H1 (cell line): ENCODE measurements around the gene PRR5L. TPM values are rescaled to one million over a fixed set of nuclear protein-coding genes. Genes with fewer than 3 reads are reported as not detected.

Experiments
- CTCF ChIA-PET: fragments of 300-600 bp; sonication (Branson Sonifier 250); formaldehyde crosslinking; loops from one replicate; lab custom pipeline; 2021; ENCODE audit not compliant: partially characterized antibody; lab: Charles Lee
- POLR2A ChIA-PET: fragments of 300-600 bp; sonication (Branson Sonifier 250); formaldehyde crosslinking; loops from one replicate; lab custom pipeline; 2021; ENCODE audit warnings: inconsistent platforms; ENCODE audit not compliant: partially characterized antibody; lab: Charles Lee
- DNase-seq, 2 experiments: peaks; one replicate each; pipeline versions ENCODE4 v3.0.0 to v3.0.0-alpha.2; 2010 to 2022; ENCODE audit warnings: low spot score in 2 of 2, low read depth in 1 of 2, mixed read lengths in 1 of 2
- FAIRE-seq: peaks from 2 replicates; lab custom pipeline; 2011; peaks lifted over from hg19 to GRCh38; lab: Jason Lieb, UNC
- H2AFZ ChIP-seq: 2 replicates; pipeline ENCODE4 v1.8.1; 2012; ENCODE audit warnings: low read length, inconsistent platforms
- H2AK5ac ChIP-seq: 2 replicates; pipeline ENCODE4 v1.6.1; 2013; ENCODE audit warnings: low read depth, low read length
- H2BK120ac ChIP-seq: replicated peaks from 2 replicates; pipeline ENCODE3; 2013; ENCODE audit warnings: low read depth, low read length, inconsistent platforms
- H2BK12ac ChIP-seq: 2 replicates; pipeline ENCODE4 v1.6.1; 2013; ENCODE audit warnings: low read depth, low read length
- H2BK15ac ChIP-seq: 2 replicates; pipeline ENCODE4 v1.6.1; 2013; ENCODE audit warnings: low read length
- H2BK20ac ChIP-seq: 2 replicates; pipeline ENCODE4 v1.6.1; 2013; ENCODE audit warnings: low read length
- H2BK5ac ChIP-seq: 2 replicates; pipeline ENCODE4 v1.6.1; 2013; ENCODE audit warnings: low read depth, low read length
- H3K14ac ChIP-seq: 2 replicates; pipeline ENCODE4 v1.6.1; 2013; ENCODE audit warnings: inconsistent platforms; ENCODE audit not compliant: insufficient read length
- H3K18ac ChIP-seq: 2 replicates; pipeline ENCODE4 v1.6.1; 2013; ENCODE audit warnings: low read length; ENCODE audit errors: extremely low read depth
- H3K23ac ChIP-seq: 2 replicates; pipeline ENCODE4 v1.6.1; 2013; ENCODE audit warnings: inconsistent platforms; ENCODE audit not compliant: insufficient read length
- H3K23me2 ChIP-seq: 2 replicates; pipeline ENCODE4 v1.6.1; 2013; ENCODE audit warnings: low read depth, low read length
- H3K27ac ChIP-seq: 2 replicates; pipeline ENCODE4 v1.6.1; 2011; ENCODE audit warnings: low read depth, low read length, inconsistent platforms
- H3K27me3 ChIP-seq, 4 experiments: replicated peaks in 1 of 4; 1 replicate in 1 of 4; 2 replicates in 3 of 4; pipeline versions ENCODE4 v1.6.1 to v1.8.1; 2011 to 2013; ENCODE audit warnings: low read length in 3 of 4, mild to moderate bottlenecking in 3 of 4, inconsistent platforms in 2 of 4, mixed read lengths in 2 of 4, moderate library complexity in 1 of 4; ENCODE audit not compliant: control insufficient read depth in 3 of 4, insufficient read depth in 3 of 4; ENCODE audit errors: extremely low read depth in 1 of 4
- H3K36me3 ChIP-seq, 4 experiments: 2 replicates each; pipeline versions ENCODE4 v1.6.1 to v1.8.1; 2011 to 2013; ENCODE audit warnings: mild to moderate bottlenecking in 4 of 4, low read length in 3 of 4, moderate library complexity in 2 of 4, control low read depth in 1 of 4, inconsistent platforms in 1 of 4; ENCODE audit not compliant: insufficient read depth in 4 of 4, control insufficient read depth in 2 of 4
- H3K4ac ChIP-seq: replicated peaks from 2 replicates; pipeline ENCODE3; 2013; ENCODE audit warnings: low read length, low read depth, mixed read lengths, inconsistent platforms; ENCODE audit not compliant: insufficient read length
- H3K4me1 ChIP-seq, 4 experiments: replicated peaks in 1 of 4; 1 replicate in 1 of 4; 2 replicates in 3 of 4; pipeline versions ENCODE4 v1.6.1 to v1.8.1; 2011 to 2013; ENCODE audit warnings: low read length in 3 of 4, inconsistent platforms in 2 of 4, mixed read lengths in 1 of 4; ENCODE audit not compliant: insufficient read depth in 4 of 4, control insufficient read depth in 3 of 4
- H3K4me2 ChIP-seq, 2 experiments: 2 replicates each; pipeline versions ENCODE4 v1.6.1 to v1.8.1; 2011 to 2013; ENCODE audit warnings: low read depth in 2 of 2, low read length in 2 of 2, control low read depth in 1 of 2, inconsistent platforms in 1 of 2, mild to moderate bottlenecking in 1 of 2; ENCODE audit not compliant: insufficient read depth in 1 of 2
- H3K4me3 ChIP-seq, 4 experiments: fragments of 200-600, 300-600 bp in 1 of 4; sonication (generic), shearing (Covaris generic), sonication (Bioruptor Twin) in 1 of 4; 2 replicates each; pipeline versions ENCODE4 v1.5.1 to v1.8.1; 2011 to 2016; ENCODE audit warnings: low read length in 4 of 4, low read depth in 3 of 4, control low read depth in 2 of 4, inconsistent platforms in 2 of 4, mild to moderate bottlenecking in 2 of 4, mixed read lengths in 1 of 4, moderate library complexity in 1 of 4; ENCODE audit not compliant: insufficient read depth in 2 of 4; ENCODE audit errors: extremely low read depth in 1 of 4
- H3K56ac ChIP-seq: replicated peaks from 2 replicates; pipeline ENCODE3; 2013; ENCODE audit warnings: low read depth, mild to moderate bottlenecking, mixed read lengths, low read length, inconsistent platforms; ENCODE audit not compliant: insufficient read length
- H3K79me1 ChIP-seq: 2 replicates; pipeline ENCODE4 v1.6.1; 2013; ENCODE audit warnings: low read depth, low read length, control low read depth
- H3K79me2 ChIP-seq, 2 experiments: 2 replicates each; pipeline versions ENCODE4 v1.6.1 to v1.8.1; 2012 to 2013; ENCODE audit warnings: low read length in 2 of 2, mild to moderate bottlenecking in 2 of 2, inconsistent platforms in 1 of 2; ENCODE audit not compliant: insufficient read depth in 2 of 2, control insufficient read depth in 1 of 2
- H3K9ac ChIP-seq, 4 experiments: replicated peaks in 1 of 4; 1 replicate in 1 of 4; 2 replicates in 3 of 4; pipeline versions ENCODE4 v1.6.1 to v1.8.1; 2011 to 2013; ENCODE audit warnings: low read depth in 3 of 4, low read length in 3 of 4, control low read depth in 2 of 4, mild to moderate bottlenecking in 2 of 4, moderate library complexity in 2 of 4, inconsistent platforms in 1 of 4; ENCODE audit errors: extremely low read depth in 1 of 4
- H3K9me3 ChIP-seq, 2 experiments: 2 replicates each; pipeline versions ENCODE4 v1.6.1 to v1.8.1; 2012 to 2013; ENCODE audit warnings: mild to moderate bottlenecking in 2 of 2, moderate library complexity in 2 of 2, control low read depth in 1 of 2, inconsistent platforms in 1 of 2, low read depth in 1 of 2, low read length in 1 of 2, mixed read lengths in 1 of 2; ENCODE audit not compliant: insufficient read depth in 2 of 2
- H4K20me1 ChIP-seq, 2 experiments: replicated peaks in 1 of 2; 2 replicates each; pipeline versions ENCODE3 to v1.8.1; 2011 to 2013; ENCODE audit warnings: inconsistent platforms in 2 of 2, low read length in 2 of 2, mild to moderate bottlenecking in 1 of 2; ENCODE audit not compliant: insufficient read depth in 2 of 2, control insufficient read depth in 1 of 2
- H4K5ac ChIP-seq: 2 replicates; pipeline ENCODE4 v1.6.1; 2013; ENCODE audit warnings: low read length, low read depth, mixed read lengths, inconsistent platforms; ENCODE audit not compliant: insufficient read length
- H4K8ac ChIP-seq: 2 replicates; pipeline ENCODE4 v1.8.0; 2013; ENCODE audit warnings: mild to moderate bottlenecking, moderate library complexity, low read length, inconsistent platforms; ENCODE audit not compliant: insufficient read depth; ENCODE audit errors: extremely low read depth
- H4K91ac ChIP-seq: replicated peaks from 2 replicates; pipeline ENCODE3; 2013; ENCODE audit warnings: low read length, mixed read lengths, inconsistent platforms; ENCODE audit not compliant: insufficient read length
- ATF2 ChIP-seq: IDR thresholded peaks from 2 replicates; pipeline ENCODE4 v1.6.1; 2012; ENCODE audit warnings: low read length, inconsistent platforms
- KDM4A ChIP-seq: IDR thresholded peaks from one replicate; pipeline ENCODE4 v1.7.1; 2012; ENCODE audit warnings: low read depth, mild to moderate bottlenecking, moderate library complexity, low read length, inconsistent platforms; ENCODE audit not compliant: severe bottlenecking
- ZNF274 ChIP-seq: IDR thresholded peaks from 2 replicates; pipeline ENCODE4 v1.7.0; 2012; ENCODE audit warnings: low read length, borderline replicate concordance; ENCODE audit errors: extremely low read depth
- WGBS, 2 experiments: shearing (Covaris generic) in 1 of 2; methylation state at CpG; one replicate each; pipeline versions ENCODE4 v1.1.6 to v1.1.7; 2013 to 2015; ENCODE audit warnings: low lambda C conversion rate in 2 of 2, mixed read lengths in 2 of 2, inconsistent platforms in 1 of 2, low coverage in 1 of 2, missing lambda C conversion rate in 1 of 2; ENCODE audit not compliant: insufficient replicate concordance in 2 of 2, insufficient coverage in 1 of 2, insufficient read length in 1 of 2; ENCODE audit errors: extremely low coverage in 1 of 2, missing lambda C conversion rate in 1 of 2; 5-methylcytosine and 5-hydroxymethylcytosine counted together
- polyA plus RNA-seq, 7 experiments: library from polyadenylated mRNA; depleted of rRNA in 3 of 7; stranded (reverse) in 5 of 7; unstranded in 2 of 7; fragments of >200 nt in 5 of 7; fragments of 200-250 nt in 2 of 7; gene quantifications; 1 replicate in 5 of 7; 2 replicates in 1 of 7; 4 replicates in 1 of 7; pipeline versions ENCODE4 v1.2.1 to v1.2.3, GENCODE V29; 2011 to 2013; ENCODE audit warnings: missing spikeins in 2 of 7, mixed read lengths in 2 of 7
- total RNA-seq: library from RNA; stranded (reverse); fragmentation: NEBNext Ultra II Directional; extraction: Animal tissue kit (Norgen Biotek cat#: 25700); gene quantifications from 2 replicates; pipeline ENCODE4 v1.2.1, GENCODE V29; 2021

The PRR5L gene
- total and polyA plus RNA-seq, 2 of the 8 experiments (the other 6 are each of a cell fraction or from before 2014, with no cell fraction given), result 6.6 to 10.1 TPM

DNA sequence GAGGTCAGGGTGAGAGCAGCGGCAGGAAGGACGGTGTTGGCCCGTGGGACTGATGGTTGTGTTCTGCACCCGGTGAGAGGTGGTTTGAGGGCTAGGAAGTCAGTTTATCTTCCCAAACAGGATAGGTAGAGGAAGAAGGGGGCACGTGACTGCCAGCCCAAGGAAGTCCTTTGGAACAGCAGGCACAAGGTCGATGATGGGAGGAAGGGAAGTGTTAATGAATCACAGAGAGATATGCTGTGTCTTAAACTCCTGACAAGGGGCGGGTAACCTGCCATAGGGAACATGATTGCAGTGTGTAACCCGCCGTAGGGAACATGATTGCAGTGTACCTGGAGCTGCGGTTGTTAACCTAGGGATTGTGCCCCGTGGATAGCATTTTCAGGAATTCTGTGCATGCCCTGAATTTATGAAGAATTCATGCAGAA is 49.0 kb downstream of the PRR5L start:
- Histone ChIP-seq H3K36me3 (no peaks in the 10 kb centered on the region), H3K23me2 (peaks cover 1% of the 10 kb centered on the region; the same call in 1 of the 2 replicates), H2BK12ac (no peak overlapping the region; the same call in 1 of the 2 replicates), H3K23ac (no peak overlapping the region), H4K5ac (no peak overlapping the region), H3K79me2 (no peaks in the 10 kb centered on the region), H3K9me3 (no peaks in the 10 kb centered on the region), H3K79me1 (no peaks in the 10 kb centered on the region), H3K14ac (no peak overlapping the region), H3K4ac (no peak overlapping the region), H2AFZ (no peak overlapping the region), H2BK20ac (no peak overlapping the region), H2AK5ac (no peak overlapping the region), H3K4me1 (peaks cover 0 to 5% (median 0%) of the 10 kb centered on the region in 4 experiments; a peak in 1 of 7 replicates), H4K20me1 (peaks cover 0 to under 1% of the 10 kb centered on the region in 2 experiments), H2BK5ac (0 out of 2 replicates have a peak overlapping the region, but pooled peaks have one; percentile 25), H3K56ac (no peak overlapping the region), H3K4me3 (no peak overlapping the region), H3K18ac (no peak overlapping the region), H3K9ac (no peak overlapping the region), H2BK120ac (no peak overlapping the region), H4K91ac (no peak overlapping the region), H3K4me2 (no peak overlapping the region), H2BK15ac (no peak overlapping the region), H3K27ac (no peak overlapping the region), H3K27me3 (no peaks in the 10 kb centered on the region), H4K8ac (no peak overlapping the region)
- POLR2A ChIA-PET, result no interaction called here
- TF ChIP-seq ATF2, result no peak
- TF ChIP-seq ZNF274, result no peak
- TF ChIP-seq KDM4A, result no peak
- no peak for FAIRE-seq
- no peak for DNase-seq
- CTCF ChIA-PET, result interaction anchor here (1.0 kb wide), 1 partner anchor 10 kb away, joined by 4 read pairs; no protein-coding TSS in a partner anchor
- 88% methylated on average over 11 of the region's 11 CpGs; no CpG with 5 or more reads in 1 of the 2 experiments for WGBS, 2 experiments
